ENCODE results near the gene LHFPL3.
"Not testable (repeated sequence)": the region's sequence is repeated elsewhere in the genome, so short reads cannot be mapped to it uniquely, and the experiment has no call there.

The LHFPL3 gene

DNA sequence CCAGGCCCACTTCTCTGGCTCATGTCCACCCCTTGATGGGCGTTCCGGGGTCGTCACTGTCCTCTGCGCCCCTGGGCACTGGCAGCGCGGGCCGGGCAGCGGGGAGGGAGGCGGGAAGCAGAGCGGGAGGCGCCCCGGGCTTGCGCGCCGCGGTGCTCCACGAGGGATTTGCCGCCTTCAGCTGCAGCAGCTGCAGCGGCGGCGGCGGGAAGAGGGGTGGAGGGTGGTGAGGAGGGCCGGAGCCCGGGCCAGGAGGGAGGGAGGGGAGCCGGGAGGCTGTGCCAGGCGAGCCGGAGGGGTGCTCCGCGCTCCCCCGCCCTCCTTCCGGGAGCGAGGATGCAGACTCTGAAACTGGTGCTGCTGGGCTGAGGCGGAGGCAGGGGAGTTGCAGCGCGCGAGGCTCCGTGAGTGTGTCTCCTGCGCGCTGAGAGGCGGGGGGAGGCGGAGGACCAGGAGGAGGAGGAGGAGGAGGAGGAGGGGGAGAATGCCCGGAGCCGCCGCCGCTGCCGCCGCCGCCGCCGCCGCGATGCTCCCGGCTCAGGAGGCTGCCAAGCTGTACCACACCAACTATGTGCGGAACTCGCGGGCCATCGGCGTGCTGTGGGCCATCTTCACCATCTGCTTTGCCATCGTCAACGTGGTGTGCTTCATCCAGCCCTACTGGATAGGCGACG is at the start of gene LHFPL3:
LHFPL3 (plus strand) TSS at position 308 of the 674 bp plus-strand sequence.
- TF ChIP-seq EZH2phosphoT487 (IDR thresholded peaks at IDR 0.05; ENCODE audit: borderline replicate concordance, low read length): no peak
- TF ChIP-seq, protein P1, sequence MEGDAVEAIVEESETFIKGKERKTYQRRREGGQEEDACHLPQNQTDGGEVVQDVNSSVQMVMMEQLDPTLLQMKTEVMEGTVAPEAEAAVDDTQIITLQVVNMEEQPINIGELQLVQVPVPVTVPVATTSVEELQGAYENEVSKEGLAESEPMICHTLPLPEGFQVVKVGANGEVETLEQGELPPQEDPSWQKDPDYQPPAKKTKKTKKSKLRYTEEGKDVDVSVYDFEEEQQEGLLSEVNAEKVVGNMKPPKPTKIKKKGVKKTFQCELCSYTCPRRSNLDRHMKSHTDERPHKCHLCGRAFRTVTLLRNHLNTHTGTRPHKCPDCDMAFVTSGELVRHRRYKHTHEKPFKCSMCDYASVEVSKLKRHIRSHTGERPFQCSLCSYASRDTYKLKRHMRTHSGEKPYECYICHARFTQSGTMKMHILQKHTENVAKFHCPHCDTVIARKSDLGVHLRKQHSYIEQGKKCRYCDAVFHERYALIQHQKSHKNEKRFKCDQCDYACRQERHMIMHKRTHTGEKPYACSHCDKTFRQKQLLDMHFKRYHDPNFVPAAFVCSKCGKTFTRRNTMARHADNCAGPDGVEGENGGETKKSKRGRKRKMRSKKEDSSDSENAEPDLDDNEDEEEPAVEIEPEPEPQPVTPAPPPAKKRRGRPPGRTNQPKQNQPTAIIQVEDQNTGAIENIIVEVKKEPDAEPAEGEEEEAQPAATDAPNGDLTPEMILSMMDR (IDR thresholded peaks at IDR 0.05; ENCODE audit: low read depth, low read length, poor library complexity, severe bottlenecking): no peak
- H3K27me3 ChIP-seq (ENCODE audit: control insufficient read depth, low read length): no peaks in the 10 kb centered on the region
- no peaks in the 10 kb centered on the region for H4K20me1 ChIP-seq (ENCODE audit: control insufficient read depth, insufficient read depth, low read depth, low read length)
- no peaks in the 10 kb centered on the region for H3K9me3 ChIP-seq (ENCODE audit: control insufficient read depth, insufficient read depth, low read length)
- H3K27ac ChIP-seq (ENCODE audit: low read depth, low read length): no peak within 1 kb of the TSS
- no peaks in the 10 kb centered on the region for H3K79me2 ChIP-seq (ENCODE audit: control insufficient read depth, low read length)
- H3F3A ChIP-seq (ENCODE audit: control insufficient read depth, insufficient read depth): no peaks in the 10 kb centered on the region
- H3K4me2 ChIP-seq (ENCODE audit: low read length): no peak within 1 kb of the TSS
- no peaks in the 10 kb centered on the region for H3K4me1 ChIP-seq (ENCODE audit: control insufficient read depth, low read length)
- no peaks in the 10 kb centered on the region for H3K36me3 ChIP-seq (ENCODE audit: control insufficient read depth, low read length)
- no peaks in the 10 kb centered on the region for H3K9me2 ChIP-seq (replicated peaks; ENCODE audit: control insufficient read depth, low read length)
- H3K4me3 ChIP-seq (ENCODE audit: low read length): no peak within 1 kb of the TSS

DNA sequence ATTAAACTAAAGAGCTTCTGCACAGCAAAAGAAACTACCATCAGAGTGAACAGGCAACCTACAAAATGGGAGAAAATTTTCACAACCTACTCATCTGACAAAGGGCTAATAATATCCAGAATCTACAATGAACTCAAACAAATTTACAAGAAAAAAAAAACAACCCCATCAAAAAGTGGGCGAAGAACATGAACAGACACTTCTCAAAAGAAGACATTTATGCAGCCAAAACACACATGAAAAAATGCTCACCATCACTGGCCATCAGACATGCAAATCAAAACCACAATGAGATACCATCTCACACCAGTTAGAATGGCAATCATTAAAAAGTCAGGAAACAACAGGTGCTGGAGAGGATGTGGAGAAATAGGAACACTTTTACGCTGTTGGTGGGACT is 46.7 kb upstream of the LHFPL3 start:
- not testable (repeated sequence) for H3K79me2 ChIP-seq (ENCODE audit: control insufficient read depth, low read length); H3K9me3 ChIP-seq (ENCODE audit: control insufficient read depth, insufficient read depth, low read length); H3K36me3 ChIP-seq (ENCODE audit: control insufficient read depth, low read length); H3K4me1 ChIP-seq (ENCODE audit: control insufficient read depth, low read length); H3K4me2 ChIP-seq (ENCODE audit: low read length); H3F3A ChIP-seq (ENCODE audit: control insufficient read depth, insufficient read depth); H3K27ac ChIP-seq (ENCODE audit: low read depth, low read length); H3K9me2 ChIP-seq (replicated peaks; ENCODE audit: control insufficient read depth, low read length); H3K27me3 ChIP-seq (ENCODE audit: control insufficient read depth, low read length); H4K20me1 ChIP-seq (ENCODE audit: control insufficient read depth, insufficient read depth, low read depth, low read length); H3K4me3 ChIP-seq (ENCODE audit: low read length)

DNA sequence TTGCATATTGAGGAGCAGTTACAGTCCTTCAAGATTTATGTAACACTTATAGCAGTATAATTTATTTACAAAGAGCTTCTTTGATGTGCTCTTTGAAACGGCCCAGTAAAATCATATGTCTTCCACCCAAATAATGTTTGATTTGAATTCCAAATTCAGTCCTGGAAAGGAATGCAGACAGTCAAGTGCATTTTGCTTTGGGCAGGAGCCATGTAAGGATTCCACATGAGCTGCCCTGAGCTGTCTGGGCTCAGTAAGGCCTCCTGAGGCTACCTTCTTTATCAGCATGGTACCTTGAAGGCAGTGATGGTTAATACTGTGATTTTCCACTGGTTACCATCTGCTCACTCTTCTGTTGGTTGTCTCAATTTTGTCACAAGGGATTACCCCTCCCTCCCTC is 41.6 kb upstream of the LHFPL3 start:
- H3K27me3 ChIP-seq (ENCODE audit: control insufficient read depth, low read length): peaks cover 11% of the 10 kb centered on the region; the same call in 1 of the 2 replicates
- H3K9me2 ChIP-seq (replicated peaks; ENCODE audit: control insufficient read depth, low read length): no peaks in the 10 kb centered on the region
- H3F3A ChIP-seq (ENCODE audit: control insufficient read depth, insufficient read depth): no peaks in the 10 kb centered on the region
- H3K27ac ChIP-seq (ENCODE audit: low read depth, low read length): no peak overlapping the region
- H3K4me2 ChIP-seq (ENCODE audit: low read length): no peak overlapping the region
- H3K9me3 ChIP-seq (ENCODE audit: control insufficient read depth, insufficient read depth, low read length): no peaks in the 10 kb centered on the region
- H4K20me1 ChIP-seq (ENCODE audit: control insufficient read depth, insufficient read depth, low read depth, low read length): no peaks in the 10 kb centered on the region
- TF ChIP-seq, protein P1 (IDR thresholded peaks at IDR 0.05; ENCODE audit: low read depth, low read length, poor library complexity, severe bottlenecking): no peak
- no peak for TF ChIP-seq EZH2phosphoT487 (IDR thresholded peaks at IDR 0.05; ENCODE audit: borderline replicate concordance, low read length)
- no peaks in the 10 kb centered on the region for H3K4me1 ChIP-seq (ENCODE audit: control insufficient read depth, low read length)
- H3K79me2 ChIP-seq (ENCODE audit: control insufficient read depth, low read length): no peaks in the 10 kb centered on the region
- H3K4me3 ChIP-seq (ENCODE audit: low read length): no peak overlapping the region
- no peaks in the 10 kb centered on the region for H3K36me3 ChIP-seq (ENCODE audit: control insufficient read depth, low read length)

DNA sequence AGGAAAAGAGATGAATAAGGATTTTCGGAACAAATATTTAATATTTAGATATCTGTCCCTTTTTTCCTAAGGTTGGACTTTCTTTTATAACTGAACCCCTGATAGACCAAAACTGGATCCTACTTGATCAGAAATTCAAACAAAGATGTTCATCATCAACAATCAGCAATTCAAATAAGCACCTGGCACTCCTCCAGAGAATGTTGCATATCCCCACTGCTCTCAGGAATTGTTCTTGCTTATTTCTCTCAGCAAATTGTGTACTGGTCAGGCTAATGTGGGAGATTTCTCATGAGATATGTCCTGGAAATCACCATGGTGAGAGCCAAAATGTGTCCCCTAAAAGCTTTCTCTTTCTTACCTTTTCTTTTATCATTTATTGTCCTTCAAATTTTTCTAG is 40.3 kb upstream of the LHFPL3 start:
- no peak overlapping the region for H3K4me2 ChIP-seq (ENCODE audit: low read length)
- H3K27me3 ChIP-seq (ENCODE audit: control insufficient read depth, low read length): peaks cover 23% of the 10 kb centered on the region
- H3K4me1 ChIP-seq (ENCODE audit: control insufficient read depth, low read length): no peaks in the 10 kb centered on the region
- H3F3A ChIP-seq (ENCODE audit: control insufficient read depth, insufficient read depth): no peaks in the 10 kb centered on the region
- no peaks in the 10 kb centered on the region for H3K9me2 ChIP-seq (replicated peaks; ENCODE audit: control insufficient read depth, low read length)
- no peak overlapping the region for H3K4me3 ChIP-seq (ENCODE audit: low read length)
- no peaks in the 10 kb centered on the region for H3K36me3 ChIP-seq (ENCODE audit: control insufficient read depth, low read length)
- H3K79me2 ChIP-seq (ENCODE audit: control insufficient read depth, low read length): no peaks in the 10 kb centered on the region
- TF ChIP-seq, protein P1 (IDR thresholded peaks at IDR 0.05; ENCODE audit: low read depth, low read length, poor library complexity, severe bottlenecking): no peak
- no peak for TF ChIP-seq EZH2phosphoT487 (IDR thresholded peaks at IDR 0.05; ENCODE audit: borderline replicate concordance, low read length)
- H3K9me3 ChIP-seq (ENCODE audit: control insufficient read depth, insufficient read depth, low read length): no peaks in the 10 kb centered on the region
- H4K20me1 ChIP-seq (ENCODE audit: control insufficient read depth, insufficient read depth, low read depth, low read length): no peaks in the 10 kb centered on the region
- no peak overlapping the region for H3K27ac ChIP-seq (ENCODE audit: low read depth, low read length)
